Nephron progenitor cell (in vitro differentiated cells): Measurements from ENCODE around the gene JMJD7.

Source experiments
- DNase-seq: peaks from one replicate; pipeline ENCODE4 v3.0.0; 2021
- H3K27ac Mint-ChIP-seq: 2 replicates; pipeline ENCODE4 v1.8.0; 2021; ENCODE audit warnings: mild to moderate bottlenecking, moderate library complexity, mixed read lengths
- H3K27me3 Mint-ChIP-seq: 2 replicates; pipeline ENCODE4 v1.8.0; 2021; ENCODE audit warnings: mild to moderate bottlenecking, low read depth, mixed read lengths; ENCODE audit not compliant: poor library complexity
- H3K36me3 Mint-ChIP-seq: 2 replicates; pipeline ENCODE4 v1.8.0; 2021; ENCODE audit warnings: low read depth, mixed read lengths
- H3K4me1 Mint-ChIP-seq: 2 replicates; pipeline ENCODE4 v1.8.0; 2021; ENCODE audit warnings: mixed read lengths
- H3K4me3 Mint-ChIP-seq: 2 replicates; pipeline ENCODE4 v1.8.0; 2021; ENCODE audit warnings: mild to moderate bottlenecking, moderate library complexity, mixed read lengths
- H3K9me3 Mint-ChIP-seq: 2 replicates; pipeline ENCODE4 v1.8.0; 2021; ENCODE audit warnings: mild to moderate bottlenecking, moderate library complexity, mixed read lengths
- TF ChIP-seq, protein P1 (sequence below): fragments of 200-600 bp; sonication (generic); IDR thresholded peaks from 2 replicates; pipeline ENCODE4 v1.5.0; 2021; ENCODE audit warnings: antibody characterized with exemption

Gene JMJD7

DNA sequence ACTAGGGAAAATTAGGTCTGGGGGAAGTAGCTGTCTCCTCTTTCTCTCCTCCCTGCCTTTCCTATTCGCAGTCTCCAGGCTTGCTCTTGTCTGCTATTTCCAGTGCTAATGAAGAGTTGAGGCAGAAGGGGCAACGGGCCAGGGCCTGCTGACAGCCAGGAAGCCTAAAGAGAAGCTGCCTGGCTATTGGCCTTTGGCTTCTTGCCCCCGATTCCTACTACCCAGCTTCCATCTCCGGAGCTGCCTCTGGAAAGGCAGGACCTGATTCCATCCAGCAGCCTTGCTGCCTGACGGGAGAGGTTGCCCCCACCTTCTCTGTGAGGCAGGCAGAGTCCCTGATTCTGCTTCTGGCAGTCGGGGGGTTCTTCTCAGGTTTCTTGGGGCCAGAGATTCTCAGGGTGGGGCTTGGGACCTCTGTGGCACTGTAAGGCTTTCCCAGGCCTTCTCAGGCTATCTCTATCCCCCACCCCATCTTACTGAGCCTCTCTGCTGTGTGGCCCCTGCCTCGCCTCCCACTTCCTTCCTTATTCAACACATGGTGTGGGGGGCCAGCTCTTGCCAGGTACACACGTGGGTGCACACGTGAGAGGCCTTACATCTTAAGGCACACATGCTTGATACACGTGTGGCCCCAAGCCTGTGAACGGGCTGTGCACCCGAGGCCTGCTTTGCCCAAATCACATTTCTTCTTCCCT is 18.2 kb upstream of the JMJD7 start:
- Mint-ChIP-seq H3K27ac (peak overlapping the region; percentile 29), H3K9me3 (no peaks in the 10 kb centered on the region), H3K27me3 (peaks cover 7% of the 10 kb centered on the region), H3K4me3 (no peak overlapping the region), H3K4me1 (peaks cover 19% of the 10 kb centered on the region), H3K36me3 (no peaks in the 10 kb centered on the region)
- TF ChIP-seq, protein P1, sequence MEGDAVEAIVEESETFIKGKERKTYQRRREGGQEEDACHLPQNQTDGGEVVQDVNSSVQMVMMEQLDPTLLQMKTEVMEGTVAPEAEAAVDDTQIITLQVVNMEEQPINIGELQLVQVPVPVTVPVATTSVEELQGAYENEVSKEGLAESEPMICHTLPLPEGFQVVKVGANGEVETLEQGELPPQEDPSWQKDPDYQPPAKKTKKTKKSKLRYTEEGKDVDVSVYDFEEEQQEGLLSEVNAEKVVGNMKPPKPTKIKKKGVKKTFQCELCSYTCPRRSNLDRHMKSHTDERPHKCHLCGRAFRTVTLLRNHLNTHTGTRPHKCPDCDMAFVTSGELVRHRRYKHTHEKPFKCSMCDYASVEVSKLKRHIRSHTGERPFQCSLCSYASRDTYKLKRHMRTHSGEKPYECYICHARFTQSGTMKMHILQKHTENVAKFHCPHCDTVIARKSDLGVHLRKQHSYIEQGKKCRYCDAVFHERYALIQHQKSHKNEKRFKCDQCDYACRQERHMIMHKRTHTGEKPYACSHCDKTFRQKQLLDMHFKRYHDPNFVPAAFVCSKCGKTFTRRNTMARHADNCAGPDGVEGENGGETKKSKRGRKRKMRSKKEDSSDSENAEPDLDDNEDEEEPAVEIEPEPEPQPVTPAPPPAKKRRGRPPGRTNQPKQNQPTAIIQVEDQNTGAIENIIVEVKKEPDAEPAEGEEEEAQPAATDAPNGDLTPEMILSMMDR, result no peak
- no peak for DNase-seq

DNA sequence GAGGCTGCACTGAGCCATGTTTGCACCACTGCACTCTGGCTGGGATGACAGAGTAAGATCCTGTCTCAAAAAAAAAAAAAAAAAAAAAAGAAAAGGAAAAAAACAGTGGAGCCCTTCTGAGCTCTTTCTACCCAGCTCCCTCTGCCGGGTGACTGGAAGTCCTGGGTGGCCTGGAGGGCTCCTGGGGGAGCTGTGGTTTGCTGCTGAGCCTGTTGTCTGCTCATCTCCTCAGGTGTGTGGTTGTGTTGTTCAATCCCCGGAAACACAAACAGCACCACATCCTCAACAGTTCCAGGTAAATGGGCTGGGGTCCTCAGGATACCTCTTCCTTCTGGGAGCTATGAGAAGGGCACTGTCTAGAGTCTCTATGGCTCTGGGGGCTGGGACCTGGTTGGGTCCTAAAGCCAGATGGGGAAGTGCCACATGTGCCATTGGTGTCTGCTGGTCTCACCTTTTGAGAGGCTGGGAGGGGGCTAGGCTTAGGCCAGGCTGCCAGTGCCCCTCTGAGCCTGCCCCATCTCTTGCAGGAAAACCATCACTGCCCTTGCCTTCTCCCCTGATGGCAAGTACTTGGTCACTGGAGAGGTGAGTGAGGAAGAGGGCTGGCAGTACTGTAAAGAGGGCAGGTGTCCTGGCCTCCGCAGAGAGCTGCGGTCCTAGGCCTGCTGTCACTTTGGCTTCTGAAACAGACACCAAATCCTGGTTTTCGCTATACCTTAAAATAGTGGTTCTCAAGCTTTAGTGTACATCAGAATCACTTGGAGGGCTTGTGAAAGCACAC is 17.1 kb upstream of the JMJD7 start:
- no peaks in the 10 kb centered on the region for H3K36me3 Mint-ChIP-seq
- TF ChIP-seq, protein P1, result no peak
- H3K4me3 Mint-ChIP-seq, result no peak overlapping the region
- H3K9me3 Mint-ChIP-seq, result no peaks in the 10 kb centered on the region
- peaks cover 12% of the 10 kb centered on the region for H3K4me1 Mint-ChIP-seq
- DNase-seq, result no peak
- peaks cover 7% of the 10 kb centered on the region for H3K27me3 Mint-ChIP-seq
- H3K27ac Mint-ChIP-seq, result no peak overlapping the region

DNA sequence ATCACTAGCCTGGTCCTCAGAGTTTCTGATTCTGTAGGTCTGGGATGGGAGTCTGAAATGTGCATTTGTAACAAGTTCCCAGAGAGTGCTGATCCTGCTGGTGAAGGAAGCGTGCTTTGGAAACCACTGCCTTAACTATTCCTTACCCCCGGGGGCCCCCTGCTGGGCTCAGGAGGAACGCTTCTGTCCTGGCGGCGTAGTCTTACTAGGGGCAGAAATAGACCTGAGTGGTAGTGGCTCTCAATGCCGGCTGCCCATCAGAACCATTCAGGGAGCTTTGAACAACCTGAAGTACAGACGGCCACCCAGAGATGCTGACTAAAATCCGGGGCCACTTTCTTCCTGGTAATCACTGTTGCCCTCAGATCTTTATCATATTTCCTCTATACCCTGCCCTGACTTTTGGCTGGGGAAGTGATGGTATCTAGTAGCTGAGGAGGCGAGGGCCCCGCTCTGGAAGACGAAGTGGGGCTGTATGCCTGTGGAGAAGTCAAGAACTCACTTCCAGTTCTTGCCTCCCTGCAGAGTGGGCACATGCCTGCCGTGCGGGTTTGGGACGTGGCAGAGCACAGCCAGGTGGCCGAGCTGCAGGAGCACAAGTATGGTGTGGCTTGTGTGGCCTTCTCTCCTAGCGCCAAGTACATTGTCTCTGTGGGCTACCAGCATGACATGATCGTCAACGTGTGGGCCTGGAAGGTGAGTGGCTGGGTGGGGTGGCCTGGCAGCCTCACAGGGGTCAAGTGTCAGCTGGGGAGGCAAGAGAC is 16.3 kb upstream of the JMJD7 start:
- H3K4me3 Mint-ChIP-seq, result no peak overlapping the region
- H3K27me3 Mint-ChIP-seq, result peaks cover 3% of the 10 kb centered on the region
- H3K36me3 Mint-ChIP-seq, result no peaks in the 10 kb centered on the region
- DNase-seq, result peak; percentile 87
- no peaks in the 10 kb centered on the region for H3K9me3 Mint-ChIP-seq
- no peak overlapping the region for H3K27ac Mint-ChIP-seq
- TF ChIP-seq, protein P1, result peak; percentile 89
- peaks cover 8% of the 10 kb centered on the region for H3K4me1 Mint-ChIP-seq

DNA sequence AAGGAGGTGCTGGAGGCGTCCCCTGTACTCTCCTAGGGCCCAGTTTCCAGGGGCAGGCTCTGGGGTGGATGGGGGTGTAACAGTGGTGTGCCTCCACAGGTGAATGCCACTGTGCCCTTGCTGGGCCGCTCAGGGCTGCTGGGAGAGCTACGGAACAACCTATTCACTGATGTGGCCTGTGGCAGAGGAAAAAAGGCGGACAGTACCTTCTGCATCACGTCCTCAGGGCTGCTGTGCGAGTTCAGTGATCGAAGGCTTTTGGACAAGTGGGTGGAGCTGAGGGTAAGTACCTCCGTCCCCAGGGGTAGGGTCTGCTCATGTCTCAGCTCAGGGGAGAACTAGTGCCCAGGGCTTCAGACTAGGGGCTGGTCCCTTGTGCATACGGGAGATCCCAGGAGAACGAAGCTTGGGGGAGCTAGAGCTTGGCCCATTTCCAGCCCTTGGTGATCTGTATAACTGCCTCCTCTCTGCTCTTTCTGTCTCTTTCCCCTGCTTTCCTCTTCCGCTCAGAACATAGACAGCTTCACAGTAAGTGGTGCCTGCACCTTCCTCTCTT is 15.0 kb upstream of the JMJD7 start:
- Mint-ChIP-seq H3K4me1 (peaks cover 8% of the 10 kb centered on the region), H3K36me3 (peaks cover 9% of the 10 kb centered on the region), H3K9me3 (no peaks in the 10 kb centered on the region), H3K27me3 (peaks cover 3% of the 10 kb centered on the region), H3K4me3 (no peak overlapping the region), H3K27ac (no peak overlapping the region)
- TF ChIP-seq, protein P1, result no peak
- no peak for DNase-seq

DNA sequence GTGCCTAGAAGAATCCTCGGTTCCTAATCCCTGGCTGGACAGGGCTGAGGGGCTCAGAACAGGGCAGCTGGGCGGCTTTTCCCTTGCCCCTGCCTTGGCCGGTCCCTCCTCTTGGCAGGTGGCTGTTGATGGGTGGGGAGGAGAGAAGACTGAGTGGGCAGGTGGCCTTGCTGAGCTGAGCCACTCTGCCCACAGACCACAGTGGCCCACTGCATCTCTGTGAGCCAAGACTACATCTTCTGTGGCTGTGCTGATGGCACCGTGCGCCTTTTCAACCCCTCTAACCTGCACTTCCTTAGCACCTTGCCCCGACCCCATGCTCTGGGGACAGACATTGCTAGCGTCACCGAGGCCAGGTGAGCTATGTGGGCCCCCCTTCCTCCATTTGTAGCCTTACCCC is 14.5 kb upstream of the JMJD7 start:
- Mint-ChIP-seq H3K4me3 (no peak overlapping the region), H3K27ac (no peak overlapping the region), H3K4me1 (peaks cover 8% of the 10 kb centered on the region), H3K36me3 (peaks cover 13% of the 10 kb centered on the region), H3K27me3 (peaks cover 4% of the 10 kb centered on the region), H3K9me3 (no peaks in the 10 kb centered on the region)
- TF ChIP-seq, protein P1, result no peak
- no peak for DNase-seq
